GM19372 (cell line): ENCODE results near the gene LRRC8C.
A peak's percentile ranks its signal among the peaks of the same experiment; 100 is the strongest.

Experiments used
- ATAC-seq: cut with Tn5 transposase; IDR thresholded peaks from one replicate; pipeline ENCODE4 v1.9.1; 2021; ENCODE audit warnings: mild to moderate bottlenecking, low read depth, moderate library complexity; ENCODE audit not compliant: unreplicated experiment

Gene LRRC8C

GRCh38 chr1:89761338-89761737, 128.4 kb downstream of the LRRC8C start:
- ATAC-seq: no peak

- no peak for ATAC-seq
Measured at GRCh38 chr1:89761901-89762300, 129.0 kb downstream of the LRRC8C start.

GRCh38 chr1:89762386-89762778, 129.5 kb downstream of the LRRC8C start:
- ATAC-seq: peak; percentile 6

GRCh38 chr1:89762779-89763648, 130.1 kb downstream of the LRRC8C start:
- ATAC-seq: peak; percentile 99

GRCh38 chr1:89763649-89763986, 130.7 kb downstream of the LRRC8C start:
- ATAC-seq: no peak

GRCh38 chr1:89765774-89766173, 132.9 kb downstream of the LRRC8C start:
- no peak for ATAC-seq

- no peak for ATAC-seq
Measured at GRCh38 chr1:89767618-89768017, 134.7 kb downstream of the LRRC8C start.
